Breast epithelium (tissue), 4 donors: ENCODE measurements around the gene GRXCR2. TPM values are rescaled to one million over a fixed set of nuclear protein-coding genes. Genes with fewer than 3 reads are reported as not detected.
"Not testable (repeated sequence)": the region's sequence is repeated elsewhere in the genome, so short reads cannot be mapped to it uniquely, and the experiment has no call there.

Experiments
- DNase-seq, 2 donors: peaks; one replicate each; pipeline ENCODE4 v3.0.0-alpha.2; 2019; ENCODE audit warnings: low spot score in 2 of 2
- H3K27ac ChIP-seq, 2 donors: fragments of 200-600 bp; sonication (generic) in 1 of 2; one replicate each; pipeline ENCODE4 v1.5.1; 2016 to 2019; ENCODE audit warnings: mild to moderate bottlenecking in 1 of 2
- H3K27me3 ChIP-seq, 2 donors: fragments of 200-600 bp; sonication (generic) in 1 of 2; one replicate each; pipeline versions ENCODE4 v1.5.1 to v1.6.0; 2017 to 2019; ENCODE audit warnings: control low read depth in 1 of 2, mild to moderate bottlenecking in 1 of 2
- H3K36me3 ChIP-seq: fragments of 200-600 bp; one replicate; pipeline ENCODE4 v1.5.1; 2019
- H3K4me1 ChIP-seq, 2 donors: fragments of 200-600 bp; sonication (generic); one replicate each; pipeline ENCODE4 v1.5.1; 2016 to 2019; ENCODE audit warnings: control low read depth in 1 of 2
- H3K4me3 ChIP-seq, 3 donors: fragments of 200-600 bp; sonication (generic); 1 replicate in 2 of 3; 2 replicates in 1 of 3; pipeline ENCODE4 v1.5.1; 2016 to 2019; ENCODE audit warnings: mild to moderate bottlenecking in 3 of 3, moderate library complexity in 2 of 3
- H3K9me3 ChIP-seq, 2 donors: fragments of 200-600 bp; sonication (generic) in 1 of 2; one replicate each; pipeline ENCODE4 v1.5.1; 2016 to 2019; ENCODE audit warnings: control low read depth in 1 of 2
- POLR2A ChIP-seq: fragments of 450-650 bp; IDR thresholded peaks from one replicate; pipeline ENCODE4 v1.6.1; 2016; ENCODE audit warnings: antibody characterized with exemption, mild to moderate bottlenecking, moderate library complexity
- POLR2AphosphoS5 ChIP-seq, 3 donors: sonication (generic); formaldehyde crosslinking; IDR thresholded peaks; one replicate each; pipeline ENCODE4 v1.6.1; 2017; ENCODE audit warnings: antibody characterized with exemption in 3 of 3
- intact Hi-C: fragments of 100-400 bp; cut with DNase I; formaldehyde crosslinking; loops from one replicate; pipeline ENCODE4 v1.15.1; 2023; ENCODE audit warnings: low total_unique reads
- total RNA-seq, 3 donors: library from RNA; depleted of rRNA; stranded (reverse); fragments of >200 nt; gene quantifications; one replicate each; pipeline ENCODE4 v1.1.0, GENCODE V29; 2016
- TF ChIP-seq, protein P1 (sequence below), 3 donors: fragments of 450-650 bp; IDR thresholded peaks; one replicate each; pipeline ENCODE4 v1.5.1; 2016 to 2017; ENCODE audit warnings: antibody characterized with exemption in 3 of 3, mild to moderate bottlenecking in 3 of 3, moderate library complexity in 3 of 3

Gene GRXCR2
- total RNA-seq, 3 donors from 2014 or later, result 0.29 TPM; not detected in 2

DNA sequence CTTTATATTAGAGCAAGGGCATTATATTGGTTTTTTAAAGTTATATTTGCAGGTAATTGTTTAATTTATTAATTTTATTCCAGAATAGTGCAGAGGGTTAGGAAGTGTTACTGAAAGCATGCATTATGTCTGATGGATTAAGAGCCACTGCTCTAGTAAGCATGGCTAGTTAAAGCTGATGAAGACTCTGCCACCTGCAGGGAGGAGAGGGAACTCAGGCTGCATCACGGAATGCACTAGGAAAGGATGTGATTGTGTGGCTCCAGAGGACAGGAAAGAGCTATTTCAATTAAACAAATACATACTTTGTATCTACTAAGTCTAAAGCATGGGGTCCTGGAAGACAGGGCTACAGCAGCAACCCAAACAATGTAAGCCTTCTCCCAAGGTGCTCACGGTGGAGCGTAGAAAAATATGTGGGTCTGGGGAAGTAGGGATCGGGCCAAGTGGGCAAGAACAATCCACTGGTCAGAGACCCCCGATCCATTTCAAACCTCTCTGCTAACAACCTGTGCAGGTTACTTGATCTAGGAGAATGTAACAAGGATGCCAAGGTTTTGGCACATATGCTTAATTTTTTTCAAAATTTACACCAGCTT lies 15.3 kb upstream of the GRXCR2 start:
- Histone ChIP-seq H3K9me3 (peaks cover 0 to 3% of the 10 kb centered on the region in 2 donors), H3K27ac (no peak overlapping the region), H3K27me3 (no peaks in the 10 kb centered on the region), H3K4me1 (no peaks in the 10 kb centered on the region), H3K4me3 (no peak overlapping the region), H3K36me3 (no peaks in the 10 kb centered on the region)
- intact Hi-C loops, result no loop called here
- TF ChIP-seq, protein P1, sequence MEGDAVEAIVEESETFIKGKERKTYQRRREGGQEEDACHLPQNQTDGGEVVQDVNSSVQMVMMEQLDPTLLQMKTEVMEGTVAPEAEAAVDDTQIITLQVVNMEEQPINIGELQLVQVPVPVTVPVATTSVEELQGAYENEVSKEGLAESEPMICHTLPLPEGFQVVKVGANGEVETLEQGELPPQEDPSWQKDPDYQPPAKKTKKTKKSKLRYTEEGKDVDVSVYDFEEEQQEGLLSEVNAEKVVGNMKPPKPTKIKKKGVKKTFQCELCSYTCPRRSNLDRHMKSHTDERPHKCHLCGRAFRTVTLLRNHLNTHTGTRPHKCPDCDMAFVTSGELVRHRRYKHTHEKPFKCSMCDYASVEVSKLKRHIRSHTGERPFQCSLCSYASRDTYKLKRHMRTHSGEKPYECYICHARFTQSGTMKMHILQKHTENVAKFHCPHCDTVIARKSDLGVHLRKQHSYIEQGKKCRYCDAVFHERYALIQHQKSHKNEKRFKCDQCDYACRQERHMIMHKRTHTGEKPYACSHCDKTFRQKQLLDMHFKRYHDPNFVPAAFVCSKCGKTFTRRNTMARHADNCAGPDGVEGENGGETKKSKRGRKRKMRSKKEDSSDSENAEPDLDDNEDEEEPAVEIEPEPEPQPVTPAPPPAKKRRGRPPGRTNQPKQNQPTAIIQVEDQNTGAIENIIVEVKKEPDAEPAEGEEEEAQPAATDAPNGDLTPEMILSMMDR (IDR thresholded peaks at IDR 0.05), result peak in 1 of 3 donors; percentile 31
- TF ChIP-seq POLR2AphosphoS5 (IDR thresholded peaks at IDR 0.05) (no peak), POLR2A (no peak)
- no peak for DNase-seq

DNA sequence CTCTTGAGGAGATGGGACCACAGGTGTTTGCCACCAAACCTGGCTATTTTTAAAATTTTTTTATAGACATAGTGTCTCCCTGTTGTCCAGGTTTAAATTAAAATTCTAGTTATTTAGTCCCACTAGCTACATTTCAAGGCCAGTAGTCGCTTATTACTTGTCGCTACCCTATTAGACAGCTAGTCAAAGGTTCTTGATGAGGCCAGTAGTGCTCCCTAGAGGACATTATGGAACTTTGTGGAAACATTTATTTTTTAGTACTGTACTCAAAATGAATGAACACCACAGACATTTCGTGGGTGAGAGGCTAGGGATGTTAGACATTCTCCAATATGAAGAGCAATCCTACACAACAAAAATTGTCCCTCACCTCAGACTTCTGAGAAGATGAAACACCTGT lies 14.4 kb upstream of the GRXCR2 start:
- no peak for TF ChIP-seq POLR2AphosphoS5 (IDR thresholded peaks at IDR 0.05)
- intact Hi-C loops, result no loop called here
- no peaks in the 10 kb centered on the region for H3K27me3 ChIP-seq
- H3K36me3 ChIP-seq, result no peaks in the 10 kb centered on the region
- no peak for DNase-seq
- H3K27ac ChIP-seq, result no peak overlapping the region
- H3K4me1 ChIP-seq, result no peaks in the 10 kb centered on the region
- no peak overlapping the region for H3K4me3 ChIP-seq
- peaks cover 0 to 3% of the 10 kb centered on the region in 2 donors for H3K9me3 ChIP-seq

DNA sequence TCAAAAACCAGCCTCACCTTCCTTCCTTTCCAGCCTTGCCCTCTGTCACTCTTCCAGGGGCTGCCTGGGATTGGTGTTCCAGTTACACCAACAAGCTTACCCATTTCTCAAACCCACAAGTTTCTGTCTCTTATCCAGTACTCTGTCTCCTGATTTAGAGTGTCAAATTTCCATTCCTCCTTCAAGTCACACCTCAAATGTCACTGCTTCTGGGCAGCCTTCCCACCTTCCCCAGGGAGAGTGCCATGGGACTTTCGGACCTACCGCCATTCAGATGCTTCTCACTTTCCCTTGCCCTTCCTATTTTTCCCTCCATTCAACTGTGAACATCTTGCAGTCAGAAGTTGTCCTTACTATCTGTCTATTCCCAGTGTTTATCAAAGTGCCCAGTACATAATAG lies 2.0 kb upstream of the GRXCR2 start:
- Histone ChIP-seq H3K4me1 (no peaks in the 10 kb centered on the region), H3K9me3 (peaks cover 0 to 5% of the 10 kb centered on the region in 2 donors), H3K36me3 (no peaks in the 10 kb centered on the region), H3K27me3 (no peaks in the 10 kb centered on the region), H3K27ac (no peak overlapping the region), H3K4me3 (no peak overlapping the region)
- DNase-seq, result no peak
- intact Hi-C loops, result no loop called here
- no peak for TF ChIP-seq POLR2AphosphoS5 (IDR thresholded peaks at IDR 0.05)
- no peak for TF ChIP-seq POLR2A
- TF ChIP-seq, protein P1 (IDR thresholded peaks at IDR 0.05), result no peak

DNA sequence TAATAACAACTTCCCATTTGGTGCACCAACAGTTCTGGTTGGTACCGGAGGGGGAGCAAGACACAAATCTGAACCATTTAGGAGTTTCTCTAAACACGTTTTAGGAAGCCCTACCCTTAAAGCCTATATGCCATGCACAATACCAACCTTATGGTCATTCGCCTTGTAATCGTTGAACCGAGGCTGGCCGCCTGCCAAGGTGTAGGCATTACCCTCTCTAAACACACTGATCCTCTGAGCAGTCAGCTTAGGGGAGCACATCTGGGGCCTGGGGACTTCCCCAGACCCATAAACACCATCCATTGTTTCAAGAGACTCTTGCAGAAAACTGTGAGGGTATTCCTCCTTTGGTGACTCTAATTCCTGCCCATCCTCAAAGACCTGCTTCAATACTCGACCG lies 328 bp downstream of the GRXCR2 start:
- Histone ChIP-seq H3K27me3 (no peaks in the 10 kb centered on the region), H3K36me3 (no peaks in the 10 kb centered on the region), H3K9me3 (no peaks in the 10 kb centered on the region), H3K4me1 (no peaks in the 10 kb centered on the region), H3K27ac (no peak overlapping the region), H3K4me3 (no peak overlapping the region)
- intact Hi-C loops, result no loop called here
- no peak for DNase-seq
- TF ChIP-seq POLR2AphosphoS5 (IDR thresholded peaks at IDR 0.05), result no peak
- TF ChIP-seq POLR2A, result no peak
- TF ChIP-seq, protein P1 (IDR thresholded peaks at IDR 0.05), result no peak

DNA sequence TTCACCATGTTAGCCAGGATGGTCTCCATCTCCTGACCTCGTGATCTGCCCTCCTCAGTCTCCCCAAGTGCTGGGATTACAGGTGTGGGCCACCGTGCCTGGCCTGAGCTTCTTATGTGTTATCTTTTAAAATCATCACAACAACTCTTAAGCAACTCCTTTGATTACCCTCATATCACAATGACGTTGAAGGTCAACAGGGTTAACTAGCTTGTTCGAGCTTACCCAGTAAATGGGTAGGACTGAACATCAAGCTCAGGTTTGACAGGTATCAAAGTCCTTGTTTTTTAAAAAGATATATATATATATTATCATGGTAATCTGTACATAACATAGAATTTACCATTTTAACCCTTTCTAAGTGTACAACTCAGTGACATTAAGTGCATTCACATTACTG lies 3.1 kb downstream of the GRXCR2 start:
- H3K4me3 ChIP-seq, result no peak overlapping the region
- intact Hi-C loops, result no loop called here
- H3K27me3 ChIP-seq, result no peaks in the 10 kb centered on the region
- H3K4me1 ChIP-seq, result no peaks in the 10 kb centered on the region
- DNase-seq, result no peak
- TF ChIP-seq, protein P1 (IDR thresholded peaks at IDR 0.05), result no peak
- no peak for TF ChIP-seq POLR2AphosphoS5 (IDR thresholded peaks at IDR 0.05)
- H3K36me3 ChIP-seq, result no peaks in the 10 kb centered on the region
- H3K27ac ChIP-seq, result no peak overlapping the region
- no peaks in the 10 kb centered on the region for H3K9me3 ChIP-seq

DNA sequence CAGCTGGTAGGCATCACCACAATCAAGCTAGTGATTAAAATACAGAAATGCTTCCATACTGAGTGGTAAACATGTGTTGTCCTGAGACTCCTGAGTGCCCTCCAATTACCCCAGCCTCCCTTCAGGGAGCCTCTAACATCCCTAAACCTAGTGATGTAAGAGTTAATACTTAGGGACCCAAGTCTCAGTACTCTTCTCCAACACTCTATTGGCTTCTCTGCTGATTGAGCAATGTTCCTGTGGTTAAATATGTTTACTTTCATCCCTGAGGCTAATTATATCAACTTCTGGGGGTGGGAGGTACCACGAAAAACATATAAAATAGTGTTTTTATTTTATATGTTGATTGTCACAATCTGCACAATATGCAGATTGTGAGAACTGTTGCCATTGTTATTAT lies 5.0 kb downstream of the GRXCR2 start:
- TF ChIP-seq, protein P1 (IDR thresholded peaks at IDR 0.05), result no peak
- TF ChIP-seq POLR2A (no peak), POLR2AphosphoS5 (IDR thresholded peaks at IDR 0.05) (no peak)
- no peak for DNase-seq
- Histone ChIP-seq H3K4me1 (no peaks in the 10 kb centered on the region), H3K27me3 (no peaks in the 10 kb centered on the region), H3K36me3 (no peaks in the 10 kb centered on the region), H3K4me3 (no peak overlapping the region), H3K9me3 (no peaks in the 10 kb centered on the region), H3K27ac (no peak overlapping the region)
- intact Hi-C loops, result no loop called here

DNA sequence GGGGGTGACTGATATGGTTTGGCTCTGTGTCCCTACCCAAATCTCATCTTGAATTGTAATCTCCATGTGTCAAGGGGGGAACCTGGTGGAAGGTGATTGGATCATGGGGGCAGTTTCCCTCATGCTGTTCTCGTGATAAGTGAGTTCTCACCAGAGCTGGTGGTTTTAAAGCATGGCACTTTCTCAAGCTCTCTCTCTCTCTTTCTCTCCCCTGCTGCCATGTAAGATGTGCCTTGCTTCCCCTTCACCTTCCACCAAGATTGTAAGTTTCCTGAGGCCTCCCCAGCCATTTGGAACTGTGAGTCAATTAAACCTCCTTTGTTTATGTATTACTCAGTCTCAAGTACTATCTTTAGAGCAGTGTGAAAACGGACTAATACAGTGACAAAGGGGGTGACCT lies 8.4 kb downstream of the GRXCR2 start:
- DNase-seq, H3K4me3 ChIP-seq, H3K9me3 ChIP-seq, H3K27ac ChIP-seq, intact Hi-C loops, H3K36me3 ChIP-seq, H3K4me1 ChIP-seq, H3K27me3 ChIP-seq: not testable (repeated sequence)
